Neural progenitor cell (in vitro differentiated cells): ENCODE results near the gene KIAA1549. TPM values are rescaled to one million over a fixed set of nuclear protein-coding genes. Genes with fewer than 3 reads are reported as not detected.

Experiments used
- DNase-seq: peaks from one replicate; pipeline ENCODE4 v3.0.0-alpha.2; 2016; ENCODE audit warnings: low spot score
- H2AFZ ChIP-seq: fragments of 200-600 bp; sonication (generic); replicated peaks from 2 replicates; pipeline ENCODE4 v1.6.1; 2016; ENCODE audit warnings: antibody characterized with exemption
- H3F3A ChIP-seq: fragments of 200-600 bp; sonication (generic); 2 replicates; pipeline ENCODE4 v1.6.1; 2016; ENCODE audit warnings: antibody characterized with exemption, low read depth
- H3K27ac ChIP-seq: fragments of 200-600 bp; sonication (generic); 2 replicates; pipeline ENCODE4 v1.5.1; 2016; ENCODE audit warnings: mild to moderate bottlenecking
- H3K27me3 ChIP-seq: fragments of 200-600 bp; sonication (generic); 2 replicates; pipeline ENCODE4 v1.6.1; 2016; ENCODE audit warnings: mild to moderate bottlenecking, moderate library complexity
- H3K36me3 ChIP-seq: fragments of 200-600 bp; sonication (generic); 2 replicates; pipeline ENCODE4 v1.5.1; 2016
- H3K4me1 ChIP-seq: fragments of 200-600 bp; sonication (generic); 2 replicates; pipeline ENCODE4 v1.6.1; 2016; ENCODE audit warnings: mixed run types
- H3K4me2 ChIP-seq: fragments of 200-600 bp; sonication (generic); 2 replicates; pipeline ENCODE4 v1.6.1; 2016
- H3K4me3 ChIP-seq: fragments of 200-600 bp; sonication (generic); 2 replicates; pipeline ENCODE4 v1.5.1; 2016
- H3K79me2 ChIP-seq: fragments of 200-600 bp; sonication (generic); 2 replicates; pipeline ENCODE4 v1.6.1; 2016; ENCODE audit warnings: low read depth
- H3K9ac ChIP-seq: fragments of 200-600 bp; sonication (generic); 2 replicates; pipeline ENCODE4 v1.6.1; 2016
- H3K9me3 ChIP-seq: fragments of 200-600 bp; sonication (generic); 2 replicates; pipeline ENCODE4 v1.5.1; 2016; ENCODE audit warnings: low read depth
- H4K20me1 ChIP-seq: fragments of 200-600 bp; sonication (generic); 2 replicates; pipeline ENCODE4 v1.6.1; 2016; ENCODE audit warnings: low read depth
- H3K27ac Mint-ChIP-seq: 3 replicates; pipeline ENCODE4 v1.8.0; 2021; ENCODE audit warnings: mixed read lengths
- H3K27me3 Mint-ChIP-seq: 2 replicates; pipeline ENCODE4 v1.8.0; 2022; ENCODE audit warnings: low read depth, mild to moderate bottlenecking, inconsistent platforms, moderate library complexity, mixed read lengths; ENCODE audit not compliant: insufficient read depth
- H3K36me3 Mint-ChIP-seq: 3 replicates; pipeline ENCODE4 v1.8.0; 2021; ENCODE audit warnings: mixed read lengths
- H3K4me1 Mint-ChIP-seq: 3 replicates; pipeline ENCODE4 v1.8.0; 2021; ENCODE audit warnings: mixed read lengths
- H3K4me3 Mint-ChIP-seq: 3 replicates; pipeline ENCODE4 v1.8.0; 2021; ENCODE audit warnings: mild to moderate bottlenecking, moderate library complexity, mixed read lengths
- H3K9me3 Mint-ChIP-seq: 3 replicates; pipeline ENCODE4 v1.8.0; 2020; ENCODE audit warnings: mixed read lengths
- EZH2 ChIP-seq: fragments of 200-600 bp; sonication (generic); IDR thresholded peaks from 2 replicates; pipeline ENCODE4 v1.6.1; 2017; ENCODE audit warnings: antibody characterized with exemption, mild to moderate bottlenecking, moderate library complexity
- EZH2phosphoT487 ChIP-seq: fragments of 200-600 bp; sonication (generic); IDR thresholded peaks from 2 replicates; pipeline ENCODE4 v1.6.1; 2017; ENCODE audit warnings: antibody characterized with exemption
- total RNA-seq: library from RNA; depleted of rRNA; stranded (reverse); fragments of >200 nt; gene quantifications from 2 replicates; pipeline ENCODE4 v1.2.3, GENCODE V29; 2015; ENCODE audit warnings: low replicate concordance
- TF ChIP-seq, protein P1 (sequence below): fragments of 200-600 bp; sonication (generic); IDR thresholded peaks from 2 replicates; pipeline ENCODE4 v1.5.1; 2017; ENCODE audit warnings: antibody characterized with exemption, mild to moderate bottlenecking

KIAA1549 gene
- total RNA-seq, 1 donor from 2014 or later, result 4.8 TPM

DNA sequence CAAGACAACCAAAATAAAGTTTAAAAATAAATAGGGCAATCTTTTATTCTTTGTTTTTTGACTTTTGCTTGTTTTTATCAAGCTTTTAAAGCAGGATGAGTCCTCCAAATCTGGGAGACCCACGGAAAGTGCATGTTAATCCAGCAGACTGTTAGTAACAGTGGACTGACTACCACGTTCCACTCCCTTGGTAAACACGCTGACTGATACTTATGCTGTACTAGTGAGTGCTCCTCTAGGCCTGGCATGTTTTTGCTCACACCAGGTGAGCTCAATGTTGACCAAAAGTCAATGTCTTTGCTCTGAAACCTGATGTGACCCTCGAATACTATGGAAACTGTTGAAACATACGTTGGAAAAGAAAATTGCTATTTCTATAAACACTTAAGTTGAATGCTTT lies 88.4 kb downstream of the KIAA1549 start:
- H3K27me3 ChIP-seq, result no peaks in the 10 kb centered on the region
- Mint-ChIP-seq H3K4me1 (peaks cover 24% of the 10 kb centered on the region), H3K36me3 (peaks cover 41% of the 10 kb centered on the region), H3K4me3 (no peak overlapping the region), H3K27me3 (no peaks in the 10 kb centered on the region), H3K27ac (no peak overlapping the region), H3K9me3 (no peaks in the 10 kb centered on the region)
- DNase-seq, result no peak
- no peaks in the 10 kb centered on the region for H3F3A ChIP-seq
- H3K4me2 ChIP-seq, result no peak overlapping the region
- H4K20me1 ChIP-seq, result peaks cover 7% of the 10 kb centered on the region
- no peaks in the 10 kb centered on the region for H3K9me3 ChIP-seq
- no peak overlapping the region for H3K27ac ChIP-seq
- no peak overlapping the region for H2AFZ ChIP-seq
- H3K9ac ChIP-seq, result no peak overlapping the region
- H3K79me2 ChIP-seq, result no peaks in the 10 kb centered on the region
- H3K4me3 ChIP-seq, result no peak overlapping the region
- H3K36me3 ChIP-seq, result peaks cover 3% of the 10 kb centered on the region
- H3K4me1 ChIP-seq, result peaks cover 18% of the 10 kb centered on the region
- no peak for TF ChIP-seq EZH2
- TF ChIP-seq, protein P1, sequence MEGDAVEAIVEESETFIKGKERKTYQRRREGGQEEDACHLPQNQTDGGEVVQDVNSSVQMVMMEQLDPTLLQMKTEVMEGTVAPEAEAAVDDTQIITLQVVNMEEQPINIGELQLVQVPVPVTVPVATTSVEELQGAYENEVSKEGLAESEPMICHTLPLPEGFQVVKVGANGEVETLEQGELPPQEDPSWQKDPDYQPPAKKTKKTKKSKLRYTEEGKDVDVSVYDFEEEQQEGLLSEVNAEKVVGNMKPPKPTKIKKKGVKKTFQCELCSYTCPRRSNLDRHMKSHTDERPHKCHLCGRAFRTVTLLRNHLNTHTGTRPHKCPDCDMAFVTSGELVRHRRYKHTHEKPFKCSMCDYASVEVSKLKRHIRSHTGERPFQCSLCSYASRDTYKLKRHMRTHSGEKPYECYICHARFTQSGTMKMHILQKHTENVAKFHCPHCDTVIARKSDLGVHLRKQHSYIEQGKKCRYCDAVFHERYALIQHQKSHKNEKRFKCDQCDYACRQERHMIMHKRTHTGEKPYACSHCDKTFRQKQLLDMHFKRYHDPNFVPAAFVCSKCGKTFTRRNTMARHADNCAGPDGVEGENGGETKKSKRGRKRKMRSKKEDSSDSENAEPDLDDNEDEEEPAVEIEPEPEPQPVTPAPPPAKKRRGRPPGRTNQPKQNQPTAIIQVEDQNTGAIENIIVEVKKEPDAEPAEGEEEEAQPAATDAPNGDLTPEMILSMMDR, result no peak

DNA sequence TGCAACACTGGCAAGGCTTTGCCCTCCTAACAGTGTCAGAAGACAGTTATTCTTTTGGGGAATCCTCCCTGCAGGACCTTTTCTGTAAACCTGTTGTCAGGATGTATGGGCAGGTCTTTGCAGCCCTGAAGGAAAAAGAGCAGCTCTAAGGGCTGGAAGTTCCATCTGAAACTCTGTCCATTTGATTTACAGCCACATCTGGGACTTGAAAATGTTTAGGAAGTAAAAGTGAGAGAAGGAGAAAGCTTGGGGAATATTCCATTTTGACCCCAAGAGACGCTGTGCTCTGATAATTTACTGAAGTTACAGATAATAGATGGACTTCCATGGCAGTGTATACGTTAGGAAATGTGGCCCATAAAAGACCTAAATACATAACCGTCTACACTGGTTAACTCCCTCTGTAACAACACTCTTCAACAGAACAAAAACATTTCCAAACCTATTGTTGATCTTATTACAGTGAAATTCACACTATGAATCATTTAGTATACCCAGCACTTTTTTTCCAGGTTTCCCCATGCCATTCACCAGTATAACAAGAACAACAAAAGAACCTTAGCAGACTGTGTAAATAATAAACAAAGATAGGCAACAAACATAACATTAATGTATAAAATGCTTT lies 89.1 kb downstream of the KIAA1549 start:
- H3K4me3 Mint-ChIP-seq, result no peak overlapping the region
- Histone ChIP-seq H3K36me3 (peaks cover 3% of the 10 kb centered on the region), H3K27me3 (no peaks in the 10 kb centered on the region), H3F3A (no peaks in the 10 kb centered on the region), H3K4me2 (no peak overlapping the region), H3K4me1 (peaks cover 23% of the 10 kb centered on the region), H2AFZ (no peak overlapping the region), H4K20me1 (peaks cover 9% of the 10 kb centered on the region), H3K27ac (no peak overlapping the region), H3K79me2 (no peaks in the 10 kb centered on the region), H3K4me3 (no peak overlapping the region), H3K9ac (no peak overlapping the region), H3K9me3 (no peaks in the 10 kb centered on the region)
- DNase-seq, result no peak
- peaks cover 30% of the 10 kb centered on the region for H3K4me1 Mint-ChIP-seq
- peaks cover 37% of the 10 kb centered on the region for H3K36me3 Mint-ChIP-seq
- no peaks in the 10 kb centered on the region for H3K27me3 Mint-ChIP-seq
- TF ChIP-seq, protein P1, result no peak
- TF ChIP-seq EZH2 (no peak), EZH2phosphoT487 (no peak)
- H3K27ac Mint-ChIP-seq, result no peak overlapping the region
- H3K9me3 Mint-ChIP-seq, result no peaks in the 10 kb centered on the region

DNA sequence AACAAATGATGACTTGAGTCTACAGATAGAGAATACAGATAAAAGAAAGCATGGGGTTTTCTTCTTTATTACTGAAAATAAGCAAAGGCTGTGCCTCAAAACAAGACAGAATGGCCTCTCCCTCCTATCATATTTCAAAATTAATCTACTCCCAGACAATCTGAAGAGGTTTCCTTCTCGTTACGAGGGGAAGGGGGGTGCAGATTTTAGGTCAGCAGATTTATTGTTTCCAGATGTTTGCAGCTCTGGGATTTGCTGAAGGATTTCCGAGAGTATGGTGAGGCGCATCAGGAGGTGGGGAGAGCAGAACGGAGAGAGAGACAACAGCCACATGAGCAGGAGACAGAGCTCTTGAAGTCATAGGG lies 89.8 kb downstream of the KIAA1549 start:
- H3F3A ChIP-seq, result no peaks in the 10 kb centered on the region
- H3K27me3 ChIP-seq, result no peaks in the 10 kb centered on the region
- H3K9me3 ChIP-seq, result no peaks in the 10 kb centered on the region
- H3K9me3 Mint-ChIP-seq, result no peaks in the 10 kb centered on the region
- H3K9ac ChIP-seq, result no peak overlapping the region
- H3K4me3 Mint-ChIP-seq, result no peak overlapping the region
- no peak overlapping the region for H3K4me3 ChIP-seq
- no peaks in the 10 kb centered on the region for H3K79me2 ChIP-seq
- peaks cover 23% of the 10 kb centered on the region for H3K4me1 ChIP-seq
- H3K36me3 ChIP-seq, result peaks cover 3% of the 10 kb centered on the region
- H4K20me1 ChIP-seq, result peaks cover 9% of the 10 kb centered on the region
- peaks cover 33% of the 10 kb centered on the region for H3K36me3 Mint-ChIP-seq
- no peak overlapping the region for H2AFZ ChIP-seq
- no peaks in the 10 kb centered on the region for H3K27me3 Mint-ChIP-seq
- H3K4me2 ChIP-seq, result no peak overlapping the region
- TF ChIP-seq EZH2phosphoT487, result no peak
- TF ChIP-seq EZH2, result no peak
- TF ChIP-seq, protein P1, result no peak
- DNase-seq, result no peak
- H3K4me1 Mint-ChIP-seq, result peaks cover 30% of the 10 kb centered on the region
- H3K27ac Mint-ChIP-seq, result no peak overlapping the region
- H3K27ac ChIP-seq, result no peak overlapping the region
